Body of pancreas (tissue), 4 donors: Measurements from ENCODE around the gene AGAP1.
"Not testable (repeated sequence)": the region's sequence is repeated elsewhere in the genome, so short reads cannot be mapped to it uniquely, and the experiment has no call there.

Source experiments
- CTCF ChIP-seq, 7 experiments: fragments of 450-650 bp in 4 of 7; fragments of 200-600 bp in 3 of 7; sonication (generic) in 3 of 7; IDR thresholded peaks; one replicate each; pipeline ENCODE4 v1.5.1; 2016 to 2019; ENCODE audit warnings: antibody characterized with exemption in 7 of 7
- POLR2A ChIP-seq, 3 donors: fragments of 450-650 bp; IDR thresholded peaks; one replicate each; pipeline ENCODE4 v1.6.1; 2016; ENCODE audit warnings: antibody characterized with exemption in 3 of 3, mild to moderate bottlenecking in 2 of 3

- not testable (repeated sequence) for TF ChIP-seq CTCF, POLR2A (IDR thresholded peaks at IDR 0.05)
These were observed 569.0 kb downstream of the AGAP1 start for GRCh38 chr2:236062806-236063205.
